ENCODE results near the gene PCDH1. TPM values are rescaled to one million over a fixed set of nuclear protein-coding genes. Genes with fewer than 3 reads are reported as not detected.
"Not testable (repeated sequence)": the region's sequence is repeated elsewhere in the genome, so short reads cannot be mapped to it uniquely, and the experiment has no call there.

Gene PCDH1
- total and polyA plus RNA-seq, 7 donors = 8.6 to 47.2 (median 13.2) TPM

GRCh38 chr5:141821430-141821925 lies 56.7 kb downstream of the PCDH1 start:
- Histone ChIP-seq H3K27me3 (peaks cover 0 to 15% (median 0%) of the 10 kb centered on the region in 3 donors), H3K9me3 (no peaks in the 10 kb centered on the region), H3K27ac (peak overlapping the region; percentile 29 to 69 (median 65)), H3K4me1 (no peaks in the 10 kb centered on the region), H3K36me3 (no peaks in the 10 kb centered on the region), H3K4me3 (no peak overlapping the region)
- no peak for DNase-seq
- intact Hi-C loops (cut with DNase I) = no loop called here
- WGBS, 2 donors = 82 to 90% methylated on average over 3 of the region's 3 CpGs
- TF ChIP-seq POLR2AphosphoS5 (IDR thresholded peaks at IDR 0.05) (peak in 3 of 4 donors; percentile 12 to 38 (median 33)), POLR2A (IDR thresholded peaks at IDR 0.05) (no peak)

GRCh38 chr5:141820686-141821085 lies 57.5 kb downstream of the PCDH1 start:
- intact Hi-C loops (cut with DNase I); H3K4me3 ChIP-seq; H3K4me1 ChIP-seq; H3K36me3 ChIP-seq; DNase-seq; H3K9me3 ChIP-seq; H3K27me3 ChIP-seq: not testable (repeated sequence)
- H3K27ac ChIP-seq = peak overlapping the region in 3 of 4 donors; percentile 17 to 29 (median 28)
- WGBS, 2 donors = 94 to 95% methylated on average over 15 of the region's 15 CpGs

- intact Hi-C loops (cut with DNase I) = no loop called here
- H3K4me1 ChIP-seq = no peaks in the 10 kb centered on the region
- no peak for DNase-seq
- peak overlapping the region in 1 of 4 donors; percentile 37 for H3K27ac ChIP-seq
- H3K9me3 ChIP-seq = no peaks in the 10 kb centered on the region
- H3K27me3 ChIP-seq = peaks cover 0 to 29% (median 0%) of the 10 kb centered on the region in 3 donors
- no peaks in the 10 kb centered on the region for H3K36me3 ChIP-seq
- 90 to 94% methylated on average over 6 of the region's 6 CpGs for WGBS, 2 donors
- no peak for TF ChIP-seq CTCF (IDR thresholded peaks at IDR 0.05)
- no peak for TF ChIP-seq EP300 (IDR thresholded peaks at IDR 0.05)
- TF ChIP-seq POLR2AphosphoS5 (IDR thresholded peaks at IDR 0.05) = no peak
- TF ChIP-seq POLR2A (IDR thresholded peaks at IDR 0.05) = no peak
- H3K4me3 ChIP-seq = no peak overlapping the region
Measured at GRCh38 chr5:141817631-141818030, 60.6 kb downstream of the PCDH1 start.

GRCh38 chr5:141816598-141817399 lies 61.4 kb downstream of the PCDH1 start:
- no peak overlapping the region for H3K4me3 ChIP-seq
- intact Hi-C loops (cut with DNase I) = no loop called here
- no peaks in the 10 kb centered on the region for H3K36me3 ChIP-seq
- H3K9me3 ChIP-seq = no peaks in the 10 kb centered on the region
- TF ChIP-seq POLR2AphosphoS5 (IDR thresholded peaks at IDR 0.05) = no peak
- TF ChIP-seq CTCF (IDR thresholded peaks at IDR 0.05) = no peak
- TF ChIP-seq POLR2A (IDR thresholded peaks at IDR 0.05) = no peak
- TF ChIP-seq EP300 (IDR thresholded peaks at IDR 0.05) = no peak
- peak overlapping the region in 3 of 4 donors; percentile 4 to 37 (median 31) for H3K27ac ChIP-seq
- 56 to 76% methylated on average over 11 of the region's 11 CpGs for WGBS, 2 donors
- peaks cover 0 to 37% (median 6%) of the 10 kb centered on the region in 3 donors for H3K27me3 ChIP-seq
- H3K4me1 ChIP-seq = peaks cover 0 to 6% (median 3%) of the 10 kb centered on the region in 4 donors
- DNase-seq = no peak

- WGBS, 2 donors = 88 to 89% methylated on average over 3 of the region's 3 CpGs
- no peak overlapping the region for H3K4me3 ChIP-seq
- no peak overlapping the region for H3K27ac ChIP-seq
- H3K9me3 ChIP-seq = no peaks in the 10 kb centered on the region
- TF ChIP-seq CTCF (IDR thresholded peaks at IDR 0.05) (no peak), EP300 (IDR thresholded peaks at IDR 0.05) (no peak), POLR2A (IDR thresholded peaks at IDR 0.05) (no peak), POLR2AphosphoS5 (IDR thresholded peaks at IDR 0.05) (no peak)
- peaks cover 0 to 9% (median 7%) of the 10 kb centered on the region in 4 donors for H3K4me1 ChIP-seq
- intact Hi-C loops (cut with DNase I) = no loop called here
- DNase-seq = no peak
- peaks cover 2 to 47% (median 11%) of the 10 kb centered on the region in 3 donors for H3K27me3 ChIP-seq
- H3K36me3 ChIP-seq = no peaks in the 10 kb centered on the region
Measured at GRCh38 chr5:141815796-141816180, 62.4 kb downstream of the PCDH1 start.
